Right ventricle myocardium inferior (tissue), 1 donor: ENCODE data around the gene FABP7. TPM values are rescaled to one million over a fixed set of nuclear protein-coding genes. Genes with fewer than 3 reads are reported as not detected.

Experiments used
- ATAC-seq: fragments of 200-7000 bp; cut with Tn5 transposase; one replicate; pipeline ENCODE4 v1.9.1; 2020; ENCODE audit warnings: mild to moderate bottlenecking, moderate library complexity
- DNase-seq: peaks from one replicate; pipeline ENCODE4 v3.0.0; 2021; ENCODE audit errors: missing footprints
- intact Hi-C: fragments of 100-400 bp; cut with DNase I; formaldehyde crosslinking; loops from one replicate; pipeline ENCODE4 v1.11.0; 2022
- total RNA-seq: library from RNA; stranded (reverse); fragmentation: NEBNext Ultra II Directional; extraction: Animal tissue kit (Norgen Biotek cat#: 25700); gene quantifications from one replicate; pipeline ENCODE4 v1.2.1, GENCODE V29; 2021
- donor health status: DM: no; HTN: yes; CAD: no; lungs with severe emphysema.

FABP7 gene
- total RNA-seq, 1 donor from 2014 or later, result not detected

DNA sequence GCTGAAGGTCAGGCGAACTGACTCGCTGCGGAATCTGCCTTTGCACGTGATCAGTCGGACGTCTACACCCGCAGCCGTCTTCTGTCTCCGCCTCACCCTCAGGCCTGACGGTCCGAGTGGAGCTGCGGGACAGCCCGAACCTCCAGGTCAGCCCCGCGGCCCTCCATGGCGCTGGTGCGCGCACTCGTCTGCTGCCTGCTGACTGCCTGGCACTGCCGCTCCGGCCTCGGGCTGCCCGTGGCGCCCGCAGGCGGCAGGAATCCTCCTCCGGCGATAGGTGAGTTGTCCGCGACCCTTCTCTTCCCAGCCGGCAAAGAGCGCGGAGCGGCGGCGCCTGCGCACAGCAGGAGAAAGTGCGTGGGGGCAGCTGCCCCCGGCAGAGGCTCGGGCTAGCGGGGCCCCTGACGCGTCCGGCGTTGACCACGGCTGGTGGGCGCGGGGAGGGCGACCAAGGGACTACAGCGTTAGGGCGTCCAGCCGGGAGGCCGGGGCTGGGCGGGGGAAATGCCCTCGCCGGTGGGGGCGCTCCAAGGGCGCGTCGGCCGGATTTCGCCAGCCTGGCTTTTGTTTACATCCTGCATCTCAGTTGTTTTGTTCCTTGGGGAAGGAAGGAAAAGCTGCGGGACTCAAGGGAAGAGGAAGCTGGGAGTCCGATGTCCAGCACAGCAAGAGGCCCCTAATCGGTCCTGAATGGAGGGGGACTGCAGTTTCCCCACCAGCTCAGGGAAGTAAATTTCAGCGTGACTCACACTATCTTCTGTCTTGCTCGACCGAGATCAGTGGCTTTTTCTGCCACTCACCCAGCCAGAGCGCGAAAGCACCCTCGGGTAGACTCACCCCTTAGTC, 9.9 kb downstream of the FABP7 start, which contains the start of gene SMPDL3A:
SMPDL3A (plus strand) TSS at position 77 of the 846 bp plus-strand sequence; CDS start at position 166, 89 bp downstream.
- peak; percentile 88 for ATAC-seq
- peak; percentile 89 for DNase-seq
- intact Hi-C loops, result no loop called here

DNA sequence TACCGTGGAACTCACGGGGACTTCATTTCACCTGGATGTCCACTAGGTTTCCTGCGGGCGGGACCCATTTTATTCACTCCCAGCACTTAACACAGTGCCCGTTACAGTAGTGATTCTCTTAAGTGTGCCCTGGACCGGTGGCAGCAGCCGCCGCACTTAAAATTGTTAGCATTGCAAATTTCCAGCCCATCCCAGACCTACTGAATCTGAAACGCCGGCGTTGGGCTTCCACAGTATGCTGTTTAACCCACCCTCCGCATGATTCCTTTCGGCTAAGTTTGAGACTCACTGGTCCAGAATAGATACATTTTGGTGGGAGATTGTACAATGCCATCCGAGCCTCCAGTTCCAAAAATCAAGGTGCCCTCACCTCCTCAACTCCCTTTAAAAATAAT, 10.5 kb downstream of the FABP7 start:
- intact Hi-C loops, result no loop called here
- peak; percentile 43 for ATAC-seq
- DNase-seq, result no peak

DNA sequence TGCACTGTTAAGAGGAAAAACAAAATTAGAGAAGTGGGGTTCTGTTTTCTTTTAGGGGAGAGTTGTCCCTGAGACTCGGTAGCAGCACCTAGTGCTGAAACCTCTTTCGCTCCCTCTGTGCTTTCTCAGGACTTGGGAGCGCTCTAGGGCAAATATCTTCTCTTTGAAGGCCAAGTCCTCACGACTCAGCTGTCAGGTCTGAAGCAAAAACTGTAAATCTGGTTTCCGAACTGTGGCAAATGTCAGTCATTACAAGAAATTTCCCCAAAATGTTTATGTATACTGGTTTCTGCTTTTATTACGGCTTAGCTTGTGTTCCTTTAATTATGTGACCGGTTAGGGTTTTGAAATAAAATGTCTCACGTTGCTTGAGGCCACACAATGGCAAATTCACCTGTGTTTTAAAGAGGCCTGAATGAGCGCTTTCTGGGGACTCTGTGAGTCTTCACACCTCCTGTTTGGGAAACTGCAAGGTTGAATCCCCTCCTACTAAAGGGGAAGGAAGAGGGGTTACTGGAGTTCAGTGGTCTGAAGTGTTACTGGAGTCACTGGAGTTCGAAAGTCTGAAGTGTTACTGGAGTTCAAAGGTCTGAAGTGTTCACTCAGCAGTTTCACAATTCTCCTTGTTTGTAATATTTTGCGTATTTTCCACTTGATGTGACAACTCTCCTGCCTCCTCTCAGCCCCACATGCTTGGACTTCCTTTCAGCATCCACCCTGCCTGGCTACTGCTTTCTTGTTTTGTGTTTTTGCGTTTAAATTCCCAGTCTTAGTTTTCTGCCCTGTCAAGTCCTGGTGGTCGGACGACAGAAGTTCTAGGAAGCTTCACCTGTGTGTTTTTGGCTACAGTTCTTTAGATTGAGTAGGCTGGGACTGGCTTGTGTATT, 11.2 kb downstream of the FABP7 start:
- ATAC-seq, result no peak

DNA sequence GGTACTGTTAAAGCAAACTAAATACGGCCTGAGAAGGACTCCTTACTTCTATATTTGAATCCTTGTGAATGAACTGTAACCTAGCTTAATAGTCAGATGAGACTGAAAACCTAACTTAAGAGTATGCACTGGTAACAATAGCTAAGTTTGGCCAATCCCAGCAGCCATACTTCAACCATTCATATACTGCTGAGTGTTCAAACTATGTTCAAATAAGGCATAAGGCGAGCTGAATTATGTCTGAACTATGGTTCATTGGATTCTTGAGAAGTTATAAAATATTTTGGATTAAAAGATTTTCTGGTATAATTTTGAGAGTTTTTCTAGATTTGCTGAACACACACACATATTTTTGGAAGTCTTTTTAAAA, 11.8 kb downstream of the FABP7 start:
- DNase-seq, result no peak
- intact Hi-C loops, result no loop called here
- ATAC-seq, result no peak

More for the DNA sequence above, 11.2 kb downstream of the FABP7 start:
- no peak for DNase-seq
- intact Hi-C loops, result no loop called here

DNA sequence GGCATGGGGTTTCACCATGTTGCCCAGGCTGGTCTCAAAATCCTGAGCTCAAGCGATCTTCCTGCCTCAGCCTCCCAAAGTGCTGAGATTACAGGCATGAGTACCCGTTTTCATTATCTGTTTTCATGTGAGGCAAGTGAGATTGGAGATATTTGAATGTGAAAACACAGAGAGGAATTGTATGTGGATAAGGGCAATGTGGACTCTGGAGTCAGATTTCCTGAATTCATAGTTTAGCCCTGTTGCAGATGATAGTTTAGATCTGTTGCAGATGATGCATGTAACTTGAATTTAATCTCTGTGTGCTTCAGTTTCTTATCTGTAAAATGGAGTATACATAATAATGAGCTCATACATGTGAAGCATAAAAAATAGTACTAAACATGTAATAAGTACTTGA, 13.2 kb downstream of the FABP7 start:
- ATAC-seq (no peak), DNase-seq (no peak)
- intact Hi-C loops, result no loop called here

DNA sequence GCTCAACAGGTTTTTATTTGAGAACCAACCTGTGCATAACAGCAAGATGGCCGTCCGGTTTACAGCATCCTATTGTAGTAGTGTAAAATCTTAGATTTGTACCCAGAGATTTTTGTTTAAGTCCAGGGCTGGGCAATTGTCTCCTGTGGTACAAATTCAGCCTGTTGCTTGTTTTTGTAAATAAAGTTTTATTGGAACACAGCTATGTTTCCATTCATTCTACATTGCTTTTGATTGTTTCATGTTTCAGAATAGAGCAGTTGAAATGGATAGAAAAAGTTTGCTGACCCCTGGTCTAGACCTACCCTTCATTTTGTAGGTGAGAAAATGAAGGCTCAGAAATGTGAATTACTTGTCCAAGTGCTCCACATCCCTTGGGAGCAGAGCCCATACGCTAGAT, 18.0 kb downstream of the FABP7 start:
- intact Hi-C loops, result loop anchor here (5.0 kb wide), 1 partner anchor 40 kb away; no protein-coding TSS in a partner anchor
- ATAC-seq (no peak), DNase-seq (no peak)

DNA sequence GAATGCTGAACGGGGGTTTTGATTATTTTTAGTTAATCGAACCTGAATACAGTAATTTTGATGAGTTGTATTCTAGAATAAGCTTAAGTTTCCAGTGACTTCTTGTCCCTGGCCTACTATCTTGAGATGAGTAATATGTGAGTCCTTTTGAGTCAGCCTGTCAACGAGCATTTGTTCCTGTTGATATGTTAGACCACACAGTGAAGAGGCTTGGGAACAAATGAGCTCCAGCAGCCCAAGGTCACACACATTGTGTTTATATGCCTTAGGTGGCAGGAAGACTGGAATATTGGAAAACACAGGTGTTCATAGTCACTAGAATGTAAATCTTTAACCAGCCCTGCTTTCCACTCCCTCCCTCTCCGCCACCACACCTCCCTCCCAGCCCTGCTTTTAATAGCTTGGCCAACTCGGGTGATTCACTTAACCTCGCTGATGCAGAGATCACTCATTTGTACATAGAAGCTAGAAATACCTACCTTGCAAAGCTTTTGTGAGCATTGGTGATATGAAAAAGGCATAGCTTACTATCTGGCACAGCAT, 18.7 kb downstream of the FABP7 start:
- intact Hi-C loops, result loop anchor here (5.0 kb wide), 1 partner anchor 39 kb away; no protein-coding TSS in a partner anchor
- DNase-seq (no peak), ATAC-seq (no peak)

DNA sequence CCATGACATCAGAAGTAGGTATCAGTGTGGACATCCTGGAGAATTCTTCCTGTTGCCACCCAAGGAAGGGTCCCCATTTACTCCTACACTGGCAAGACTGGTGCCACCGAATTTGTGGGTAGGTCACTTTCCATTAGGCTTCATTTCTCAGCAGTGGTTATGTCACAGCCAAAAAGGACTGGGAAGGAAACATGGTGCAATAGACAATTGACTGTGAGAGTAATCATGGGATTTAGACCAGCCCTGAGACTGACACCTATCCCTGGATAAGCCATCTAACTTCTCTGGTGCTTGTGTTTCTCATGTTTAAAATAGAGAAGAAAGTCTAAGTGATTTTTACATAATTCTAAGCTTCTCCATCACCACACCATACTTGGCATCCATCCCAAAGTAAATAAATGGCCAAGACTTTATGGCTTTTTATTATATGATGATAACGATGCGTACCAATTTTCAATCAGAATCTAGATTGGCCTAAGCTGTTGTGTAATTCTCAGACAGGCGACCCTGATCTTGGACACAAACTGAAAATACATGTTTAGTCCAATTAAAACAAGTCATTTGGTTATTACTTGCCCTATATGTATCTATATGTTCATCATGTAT, 19.7 kb downstream of the FABP7 start:
- ATAC-seq, result no peak
- DNase-seq, result no peak
- intact Hi-C loops, result loop anchor here (5.0 kb wide), 1 partner anchor 38 kb away; no protein-coding TSS in a partner anchor

DNA sequence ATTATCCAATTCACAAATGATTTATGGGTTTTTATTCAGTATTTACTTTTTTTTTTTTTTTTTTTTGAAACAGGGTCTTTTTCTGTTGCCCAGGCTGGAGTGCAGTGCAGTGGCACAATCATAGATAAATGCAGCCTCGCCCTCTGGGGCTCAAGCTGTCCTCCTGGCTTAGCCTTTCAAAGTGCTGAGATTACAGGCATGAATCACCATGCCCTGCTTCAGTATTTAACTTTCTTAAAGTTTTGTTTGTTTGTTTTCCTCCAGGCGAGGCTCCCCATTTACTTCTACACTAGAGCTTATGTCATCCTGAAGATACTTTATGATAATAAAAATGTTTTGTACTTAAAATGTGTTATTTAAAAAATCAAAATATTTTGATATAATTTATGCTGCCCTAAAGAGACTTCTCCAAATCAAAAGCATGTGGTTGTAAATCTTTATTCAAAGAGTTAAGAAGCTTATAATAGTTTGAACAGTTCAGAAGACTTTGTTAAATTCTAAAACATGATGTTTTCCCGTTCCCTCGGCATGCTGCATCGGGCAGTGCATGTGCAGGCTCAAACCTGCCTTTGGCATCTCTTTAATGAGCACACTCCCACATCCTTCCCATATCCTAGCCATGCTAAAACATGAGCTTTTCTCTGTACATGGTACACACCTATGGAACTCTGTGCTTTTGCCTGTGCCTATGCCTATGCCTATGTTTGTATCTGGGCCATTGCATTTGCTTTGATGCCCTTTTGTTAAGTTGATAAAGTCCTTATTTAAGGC, 20.6 kb downstream of the FABP7 start:
- no peak for DNase-seq
- no peak for ATAC-seq
- intact Hi-C loops, result loop anchor here (5.0 kb wide), 1 partner anchor 37 kb away; no protein-coding TSS in a partner anchor

DNA sequence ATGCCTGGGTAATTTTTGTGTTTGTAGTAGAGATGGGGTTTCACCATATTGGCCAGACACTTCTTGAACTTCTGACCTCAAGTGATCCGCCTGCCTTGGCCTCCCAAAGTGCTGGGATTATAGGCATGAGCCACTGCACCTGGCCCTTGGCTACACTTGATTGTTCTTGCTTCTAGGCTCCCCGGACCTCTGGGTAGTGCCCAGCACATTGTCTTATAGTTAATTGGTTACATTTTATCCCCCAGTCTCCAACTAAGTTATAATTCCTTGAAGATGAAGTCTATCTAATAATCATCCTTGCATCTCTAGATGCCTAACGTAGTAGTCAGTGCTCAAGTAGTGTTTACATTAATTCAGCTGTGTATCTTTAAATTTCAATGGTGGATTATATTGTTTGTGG, 21.4 kb downstream of the FABP7 start:
- DNase-seq, result no peak

DNA sequence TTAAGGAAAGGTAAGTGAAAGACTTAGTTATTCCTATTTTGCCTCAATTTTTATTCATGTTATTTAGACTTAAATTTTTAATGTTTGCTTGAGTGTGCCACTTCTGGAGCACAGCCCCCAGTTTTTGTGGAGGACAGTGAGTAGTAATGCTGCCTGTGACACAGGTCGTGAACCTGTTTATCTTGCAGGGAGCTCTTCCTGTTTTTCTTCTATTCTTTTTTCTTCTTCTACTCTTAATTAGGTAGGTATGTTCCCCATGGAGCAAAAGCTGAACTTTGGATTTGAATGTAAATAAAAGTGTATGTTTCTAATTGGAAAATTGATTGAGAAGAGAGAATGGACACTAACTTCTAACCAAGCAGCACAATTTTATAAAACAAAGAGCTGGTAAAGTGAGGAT, 21.9 kb downstream of the FABP7 start:
- intact Hi-C loops, result no loop called here
- no peak for DNase-seq
- ATAC-seq, result no peak

More for the DNA sequence above, 21.4 kb downstream of the FABP7 start:
- no peak for ATAC-seq
- intact Hi-C loops, result no loop called here

DNA sequence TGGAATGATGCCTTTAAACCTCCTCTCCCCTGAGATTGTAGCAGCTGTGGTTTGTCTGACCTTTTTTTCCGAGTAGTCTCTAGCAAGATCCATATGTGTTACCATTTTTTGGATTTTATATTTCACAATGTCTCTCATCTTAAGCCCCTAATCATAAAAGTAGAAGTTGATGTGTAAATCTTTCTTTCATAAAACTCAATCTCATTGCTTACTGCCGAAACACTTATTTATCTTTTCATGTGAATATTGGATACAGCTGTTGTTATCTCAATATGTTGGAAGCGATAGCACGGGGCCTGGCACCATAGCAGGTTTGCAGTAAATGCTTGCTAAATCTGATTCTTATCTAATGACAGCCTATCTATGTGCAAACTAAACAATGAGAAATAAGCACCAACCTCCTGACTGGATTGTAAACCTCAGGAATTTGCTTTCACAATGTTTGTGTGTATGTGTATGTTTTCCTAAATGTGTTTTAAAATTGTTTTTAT, 23.7 kb downstream of the FABP7 start:
- ATAC-seq, result no peak
- DNase-seq, result no peak
- intact Hi-C loops, result no loop called here

DNA sequence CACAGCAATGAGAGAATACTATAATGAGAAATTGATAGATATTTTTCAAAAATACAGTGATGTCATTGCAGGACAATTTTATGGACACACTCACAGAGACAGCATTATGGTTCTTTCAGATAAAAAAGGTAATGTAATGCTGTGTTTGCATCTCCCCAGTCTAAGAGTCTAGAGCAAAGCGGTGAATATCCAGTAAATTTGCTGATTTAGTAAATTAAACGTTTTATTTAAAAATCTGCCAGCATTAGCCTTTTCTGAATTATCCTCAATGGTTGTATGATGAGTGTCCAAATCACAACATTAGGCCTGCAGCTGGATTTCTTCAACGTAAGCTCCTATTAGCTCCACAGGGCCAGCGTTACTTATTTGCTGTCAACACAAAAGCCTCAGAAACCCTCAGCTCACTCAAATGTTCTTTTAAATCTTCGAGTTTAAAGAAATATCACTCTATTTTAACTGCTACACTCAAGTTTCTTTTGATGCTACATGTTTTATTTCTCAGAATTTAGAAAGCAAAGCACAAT, 25.5 kb downstream of the FABP7 start:
- intact Hi-C loops, result no loop called here

DNA sequence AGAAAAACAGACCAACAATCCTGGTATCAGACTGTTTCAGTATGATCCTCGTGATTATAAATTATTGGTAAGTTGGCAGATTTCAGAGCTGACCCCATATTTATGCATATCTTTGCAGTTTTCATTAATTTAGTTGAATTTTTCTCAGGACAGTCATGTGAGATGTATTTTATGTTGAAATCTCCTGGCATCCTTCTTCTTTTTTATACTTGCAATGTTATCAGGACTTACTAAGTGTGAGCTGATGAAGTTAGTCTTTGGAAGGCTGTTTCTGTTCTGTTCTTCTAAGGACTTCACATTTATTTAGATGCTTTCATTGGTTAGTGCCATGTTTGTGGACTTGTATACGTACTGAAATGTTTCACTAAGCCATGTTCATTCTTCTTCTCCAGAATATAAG, 26.8 kb downstream of the FABP7 start:
- peak; percentile 63 for ATAC-seq
- intact Hi-C loops, result no loop called here
- DNase-seq, result no peak

More for the DNA sequence above, 25.5 kb downstream of the FABP7 start:
- DNase-seq (no peak), ATAC-seq (peak; percentile 64)

DNA sequence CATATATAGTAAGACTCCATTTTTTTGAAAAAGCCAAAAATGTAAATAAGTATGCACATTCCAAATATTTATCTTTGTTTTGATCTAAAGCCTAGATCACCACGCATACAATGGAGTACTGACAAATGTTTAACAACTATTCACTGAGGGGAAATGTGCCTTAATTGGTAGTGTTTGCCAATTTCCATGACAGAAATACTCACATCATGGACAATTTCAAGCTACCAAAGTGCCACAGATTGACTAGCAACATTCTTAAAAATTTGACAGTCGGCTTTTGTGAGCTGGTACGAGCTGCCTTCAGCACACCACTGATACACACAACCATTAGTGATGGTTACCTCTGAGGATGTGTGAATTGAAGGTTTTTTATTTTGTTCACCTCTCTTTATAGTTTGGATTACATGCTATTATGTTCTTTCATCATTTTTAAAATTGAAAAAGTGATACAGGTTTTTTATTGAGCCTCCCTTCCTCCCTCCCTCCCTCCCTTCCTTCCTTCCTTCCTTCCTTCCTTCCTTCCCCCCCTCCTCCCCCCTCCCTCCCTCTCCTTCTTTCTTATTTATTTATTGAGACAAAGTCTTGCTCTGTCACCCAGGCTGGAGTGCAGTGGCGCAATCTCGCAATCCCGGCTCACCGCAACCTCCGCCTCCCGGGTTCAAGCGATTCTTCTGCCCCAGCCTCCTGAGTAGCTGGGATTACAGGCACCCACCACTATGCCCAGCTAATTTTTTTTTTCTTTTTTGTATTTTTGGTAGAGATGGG, 28.8 kb downstream of the FABP7 start:
- DNase-seq (no peak), ATAC-seq (no peak)
- intact Hi-C loops, result no loop called here

DNA sequence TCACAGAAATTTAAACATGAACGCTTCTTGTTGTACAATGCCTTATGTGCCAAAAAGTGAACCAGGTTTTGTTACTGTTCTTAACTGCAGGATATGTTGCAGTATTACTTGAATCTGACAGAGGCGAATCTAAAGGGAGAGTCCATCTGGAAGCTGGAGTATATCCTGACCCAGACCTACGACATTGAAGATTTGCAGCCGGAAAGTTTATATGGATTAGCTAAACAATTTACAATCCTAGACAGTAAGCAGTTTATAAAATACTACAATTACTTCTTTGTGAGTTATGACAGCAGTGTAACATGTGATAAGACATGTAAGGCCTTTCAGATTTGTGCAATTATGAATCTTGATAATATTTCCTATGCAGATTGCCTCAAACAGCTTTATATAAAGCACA, 29.5 kb downstream of the FABP7 start:
- intact Hi-C loops, result no loop called here
- ATAC-seq (no peak), DNase-seq (no peak)

DNA sequence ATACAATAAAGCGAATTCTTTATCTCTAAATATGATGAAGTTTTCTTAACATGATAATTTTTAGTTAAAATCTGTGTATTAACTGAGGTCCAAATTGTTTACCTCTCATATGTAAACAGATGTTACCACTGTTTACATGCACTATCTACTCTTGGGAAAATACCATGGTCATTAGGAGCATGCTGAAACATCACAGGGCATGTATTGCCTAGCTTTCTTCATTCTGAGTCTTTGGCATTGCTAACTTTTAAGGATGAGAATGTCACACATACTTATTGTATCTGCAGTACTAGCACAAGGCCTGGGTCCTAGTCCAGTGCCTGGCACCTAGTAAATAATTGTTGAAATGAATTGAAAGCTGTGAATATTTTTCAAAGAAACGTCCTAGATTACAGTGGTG, 30.2 kb downstream of the FABP7 start:
- intact Hi-C loops, result no loop called here
- ATAC-seq, result no peak
- no peak for DNase-seq
